Gastroesophageal sphincter (tissue), 3 donors: ENCODE data around the gene ANO10.
"Not testable (repeated sequence)": the region's sequence is repeated elsewhere in the genome, so short reads cannot be mapped to it uniquely, and the experiment has no call there.

Experiments
- EP300 ChIP-seq: sonication (generic); formaldehyde crosslinking; IDR thresholded peaks from one replicate; pipeline ENCODE4 v1.6.1; 2017; ENCODE audit warnings: antibody characterized with exemption, mild to moderate bottlenecking
- POLR2A ChIP-seq, 2 donors: fragments of 450-650 bp; IDR thresholded peaks; one replicate each; pipeline ENCODE4 v1.6.1; 2017; ENCODE audit warnings: antibody characterized with exemption in 2 of 2, mild to moderate bottlenecking in 2 of 2, moderate library complexity in 1 of 2
- POLR2AphosphoS5 ChIP-seq: sonication (generic); formaldehyde crosslinking; IDR thresholded peaks from one replicate; pipeline ENCODE4 v1.6.1; 2017; ENCODE audit warnings: antibody characterized with exemption
- TF ChIP-seq, protein P1 (sequence below), 4 experiments: fragments of 200-600 bp in 2 of 4; fragments of 450-650 bp in 2 of 4; sonication (generic) in 1 of 4; IDR thresholded peaks; one replicate each; pipeline ENCODE4 v1.5.1; 2017 to 2019; ENCODE audit warnings: antibody characterized with exemption in 4 of 4, mild to moderate bottlenecking in 2 of 4, moderate library complexity in 2 of 4

DNA sequence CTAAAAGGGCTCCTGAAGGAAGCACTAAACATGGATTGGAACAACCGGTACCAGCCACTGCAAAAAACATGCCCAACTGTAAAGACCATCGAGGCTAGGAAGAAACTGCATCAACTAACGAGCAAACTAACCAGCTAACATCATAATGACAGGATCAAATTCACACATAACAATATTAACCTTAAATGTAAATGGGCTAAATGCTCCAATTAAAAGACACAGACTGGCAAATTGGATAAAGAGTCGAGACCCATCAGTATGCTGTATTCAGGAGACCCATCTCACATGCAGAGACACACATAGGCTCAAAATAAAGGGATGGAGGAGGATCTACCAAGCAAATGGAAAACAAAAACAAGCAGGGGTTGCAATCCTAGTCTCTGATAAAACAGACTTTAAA is 28.2 kb downstream of the ANO10 start:
- TF ChIP-seq, protein P1, sequence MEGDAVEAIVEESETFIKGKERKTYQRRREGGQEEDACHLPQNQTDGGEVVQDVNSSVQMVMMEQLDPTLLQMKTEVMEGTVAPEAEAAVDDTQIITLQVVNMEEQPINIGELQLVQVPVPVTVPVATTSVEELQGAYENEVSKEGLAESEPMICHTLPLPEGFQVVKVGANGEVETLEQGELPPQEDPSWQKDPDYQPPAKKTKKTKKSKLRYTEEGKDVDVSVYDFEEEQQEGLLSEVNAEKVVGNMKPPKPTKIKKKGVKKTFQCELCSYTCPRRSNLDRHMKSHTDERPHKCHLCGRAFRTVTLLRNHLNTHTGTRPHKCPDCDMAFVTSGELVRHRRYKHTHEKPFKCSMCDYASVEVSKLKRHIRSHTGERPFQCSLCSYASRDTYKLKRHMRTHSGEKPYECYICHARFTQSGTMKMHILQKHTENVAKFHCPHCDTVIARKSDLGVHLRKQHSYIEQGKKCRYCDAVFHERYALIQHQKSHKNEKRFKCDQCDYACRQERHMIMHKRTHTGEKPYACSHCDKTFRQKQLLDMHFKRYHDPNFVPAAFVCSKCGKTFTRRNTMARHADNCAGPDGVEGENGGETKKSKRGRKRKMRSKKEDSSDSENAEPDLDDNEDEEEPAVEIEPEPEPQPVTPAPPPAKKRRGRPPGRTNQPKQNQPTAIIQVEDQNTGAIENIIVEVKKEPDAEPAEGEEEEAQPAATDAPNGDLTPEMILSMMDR (IDR thresholded peaks at IDR 0.05) = not testable (repeated sequence)
- TF ChIP-seq POLR2A (IDR thresholded peaks at IDR 0.05); POLR2AphosphoS5; EP300: not testable (repeated sequence)
